ENCODE measurements around the gene DNAH12.

- TF ChIP-seq EZH2 (IDR thresholded peaks at IDR 0.05; ENCODE audit: insufficient read depth, poor library complexity, severe bottlenecking) (no peak), EZH2phosphoT487 (IDR thresholded peaks at IDR 0.05; ENCODE audit: insufficient read depth, low read depth) (no peak)
These were observed 1.6 kb upstream of the DNAH12 start for GRCh38 chr3:57545636-57546268.
